Spleen (tissue), 7 donors: ENCODE results near the gene LRRIQ3.

ENCODE experiments used
- POLR2A ChIP-seq, 3 donors: fragments of 450-650 bp; IDR thresholded peaks; one replicate each; pipeline ENCODE4 v1.5.1; 2017; ENCODE audit warnings: antibody characterized with exemption in 3 of 3, mild to moderate bottlenecking in 1 of 3
- TF ChIP-seq, protein P1 (sequence below), 11 experiments: fragments of 200-600 bp in 7 of 11; fragments of 450-650 bp in 4 of 11; sonication (generic) in 4 of 11; IDR thresholded peaks in 8 of 11; conservative IDR thresholded peaks in 3 of 11; 1 replicate in 7 of 11; 2 replicates in 4 of 11; pipeline versions ENCODE4 v1.4.0 to v1.8.0; 2016 to 2021; ENCODE audit warnings: antibody characterized with exemption in 11 of 11, inconsistent platforms in 4 of 11, mild to moderate bottlenecking in 1 of 11
- donor health status: DM: no; HTN: no; CAD: no; lungs with moderate emphysema.
- donor health status: DM: no; HTN: no; CAD: no.
- donor health status: DM: no; HTN: no; CAD: no.

DNA sequence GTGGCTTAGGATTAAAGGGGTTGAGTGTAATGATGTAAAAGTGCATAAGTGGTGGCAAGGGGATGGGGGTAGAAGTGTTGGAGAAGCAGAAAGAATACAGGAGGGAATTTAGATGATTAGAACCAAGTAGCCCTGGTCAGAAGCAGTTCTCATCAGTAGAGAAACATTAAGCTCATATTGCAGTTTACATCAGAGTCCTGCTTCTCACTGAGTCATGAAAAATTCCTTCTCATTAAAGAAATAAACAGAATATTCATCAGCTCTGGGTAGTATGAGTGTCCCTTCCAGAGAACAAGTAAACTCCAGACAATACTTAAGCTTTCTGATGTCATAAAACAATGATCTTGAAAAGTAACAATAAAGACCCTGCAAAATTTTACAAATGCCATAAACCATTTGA is 36.5 kb downstream of the LRRIQ3 start:
- TF ChIP-seq, protein P1, sequence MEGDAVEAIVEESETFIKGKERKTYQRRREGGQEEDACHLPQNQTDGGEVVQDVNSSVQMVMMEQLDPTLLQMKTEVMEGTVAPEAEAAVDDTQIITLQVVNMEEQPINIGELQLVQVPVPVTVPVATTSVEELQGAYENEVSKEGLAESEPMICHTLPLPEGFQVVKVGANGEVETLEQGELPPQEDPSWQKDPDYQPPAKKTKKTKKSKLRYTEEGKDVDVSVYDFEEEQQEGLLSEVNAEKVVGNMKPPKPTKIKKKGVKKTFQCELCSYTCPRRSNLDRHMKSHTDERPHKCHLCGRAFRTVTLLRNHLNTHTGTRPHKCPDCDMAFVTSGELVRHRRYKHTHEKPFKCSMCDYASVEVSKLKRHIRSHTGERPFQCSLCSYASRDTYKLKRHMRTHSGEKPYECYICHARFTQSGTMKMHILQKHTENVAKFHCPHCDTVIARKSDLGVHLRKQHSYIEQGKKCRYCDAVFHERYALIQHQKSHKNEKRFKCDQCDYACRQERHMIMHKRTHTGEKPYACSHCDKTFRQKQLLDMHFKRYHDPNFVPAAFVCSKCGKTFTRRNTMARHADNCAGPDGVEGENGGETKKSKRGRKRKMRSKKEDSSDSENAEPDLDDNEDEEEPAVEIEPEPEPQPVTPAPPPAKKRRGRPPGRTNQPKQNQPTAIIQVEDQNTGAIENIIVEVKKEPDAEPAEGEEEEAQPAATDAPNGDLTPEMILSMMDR (IDR thresholded peaks at IDR 0.05 in 8 of 11, conservative IDR thresholded peaks at IDR 0.05 in 3 of 11): no peak
- TF ChIP-seq POLR2A (IDR thresholded peaks at IDR 0.05): no peak
